H1 (cell line): ENCODE measurements around the gene HPCAL4.

ENCODE experiments used
- BACH1 ChIP-seq: IDR thresholded peaks from 2 replicates; pipeline ENCODE4 v1.6.1; 2012; ENCODE audit warnings: low read length, improper control_type of control experiment
- BRCA1 ChIP-seq: IDR thresholded peaks from 2 replicates; pipeline ENCODE4 v1.6.1; 2012; ENCODE audit warnings: low read depth, low read length, improper control_type of control experiment
- CTCF ChIP-seq, 3 experiments: IDR thresholded peaks; 1 replicate in 2 of 3; 2 replicates in 1 of 3; pipeline versions ENCODE4 v1.5.1 to v1.6.1; 2011; ENCODE audit warnings: low read length in 3 of 3, mild to moderate bottlenecking in 3 of 3, inconsistent platforms in 2 of 3, low read depth in 1 of 3, moderate library complexity in 1 of 3; ENCODE audit not compliant: insufficient read depth in 1 of 3; ENCODE audit errors: control extremely low read depth in 1 of 3
- GABPA ChIP-seq: IDR thresholded peaks from 2 replicates; pipeline ENCODE4 v1.6.1; 2011; ENCODE audit warnings: mild to moderate bottlenecking, low read length, moderate library complexity, borderline replicate concordance; ENCODE audit not compliant: insufficient read depth
- POLR2A ChIP-seq, 2 experiments: IDR thresholded peaks; 1 replicate in 1 of 2; 2 replicates in 1 of 2; pipeline ENCODE4 v1.6.1; 2011; ENCODE audit warnings: low read depth in 2 of 2, low read length in 2 of 2, mild to moderate bottlenecking in 2 of 2; ENCODE audit errors: control extremely low read depth in 1 of 2
- POLR2AphosphoS5 ChIP-seq: IDR thresholded peaks from 2 replicates; pipeline ENCODE4 v1.6.1; 2011; ENCODE audit warnings: low read depth, low read length
- SIN3A ChIP-seq, 2 experiments: IDR thresholded peaks in 1 of 2; conservative IDR thresholded peaks in 1 of 2; 2 replicates each; pipeline ENCODE4 v1.6.1; 2011 to 2012; ENCODE audit warnings: low read length in 2 of 2, improper control_type of control experiment in 1 of 2, low read depth in 1 of 2, mild to moderate bottlenecking in 1 of 2
- TAF7 ChIP-seq: optimal IDR thresholded peaks from 2 replicates; pipeline ENCODE3; 2011; ENCODE audit warnings: low read depth, mild to moderate bottlenecking, inconsistent platforms, low read length, moderate library complexity, borderline replicate concordance
- TBP ChIP-seq: IDR thresholded peaks from 2 replicates; pipeline ENCODE4 v1.6.1; 2011; ENCODE audit warnings: low read depth, low read length, improper control_type of control experiment
- USF2 ChIP-seq: IDR thresholded peaks from 2 replicates; pipeline ENCODE4 v1.6.1; 2011; ENCODE audit warnings: low read length, improper control_type of control experiment
- YY1 ChIP-seq: IDR thresholded peaks from 2 replicates; pipeline ENCODE4 v1.6.1; 2011; ENCODE audit warnings: low read depth, mild to moderate bottlenecking, low read length
- ZNF274 ChIP-seq: IDR thresholded peaks from 2 replicates; pipeline ENCODE4 v1.7.0; 2012; ENCODE audit warnings: low read length, borderline replicate concordance; ENCODE audit errors: extremely low read depth
- TF ChIP-seq, protein P1 (sequence below): IDR thresholded peaks from 2 replicates; pipeline ENCODE4 v1.6.1; 2012; ENCODE audit warnings: low read length, inconsistent platforms

GRCh38 chr1:39729842-39730241, 38.6 kb upstream of the HPCAL4 start:
- TF ChIP-seq CTCF (IDR thresholded peaks at IDR 0.05; ENCODE audit: control extremely low read depth in 1 of 3, insufficient read depth in 1 of 3, low read depth in 1 of 3, low read length in 3 of 3): no peak
- no peak for TF ChIP-seq TAF7
- TF ChIP-seq GABPA: no peak
- no peak for TF ChIP-seq TBP
- TF ChIP-seq POLR2AphosphoS5: no peak
- TF ChIP-seq BRCA1: no peak
- TF ChIP-seq YY1: no peak
- TF ChIP-seq ZNF274: no peak
- no peak for TF ChIP-seq POLR2A (IDR thresholded peaks at IDR 0.05; ENCODE audit: control extremely low read depth in 1 of 2, low read depth in 2 of 2, low read length in 2 of 2)
- no peak for TF ChIP-seq SIN3A (conservative IDR thresholded peaks at IDR 0.05 in 1 of 2, IDR thresholded peaks at IDR 0.05 in 1 of 2; ENCODE audit: low read depth in 1 of 2, low read length in 2 of 2)
- TF ChIP-seq USF2: no peak
- TF ChIP-seq BACH1: no peak
- TF ChIP-seq, protein P1, sequence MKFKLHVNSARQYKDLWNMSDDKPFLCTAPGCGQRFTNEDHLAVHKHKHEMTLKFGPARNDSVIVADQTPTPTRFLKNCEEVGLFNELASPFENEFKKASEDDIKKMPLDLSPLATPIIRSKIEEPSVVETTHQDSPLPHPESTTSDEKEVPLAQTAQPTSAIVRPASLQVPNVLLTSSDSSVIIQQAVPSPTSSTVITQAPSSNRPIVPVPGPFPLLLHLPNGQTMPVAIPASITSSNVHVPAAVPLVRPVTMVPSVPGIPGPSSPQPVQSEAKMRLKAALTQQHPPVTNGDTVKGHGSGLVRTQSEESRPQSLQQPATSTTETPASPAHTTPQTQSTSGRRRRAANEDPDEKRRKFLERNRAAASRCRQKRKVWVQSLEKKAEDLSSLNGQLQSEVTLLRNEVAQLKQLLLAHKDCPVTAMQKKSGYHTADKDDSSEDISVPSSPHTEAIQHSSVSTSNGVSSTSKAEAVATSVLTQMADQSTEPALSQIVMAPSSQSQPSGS: no peak
